COLO668 (cell line): ENCODE measurements around the gene PTPRN2.

ENCODE experiments used
- DNase-seq: peaks from one replicate; lab custom pipeline; 2025; ENCODE audit not compliant: unreplicated experiment; lab: John Stamatoyannopoulos, UW

Gene PTPRN2

DNA sequence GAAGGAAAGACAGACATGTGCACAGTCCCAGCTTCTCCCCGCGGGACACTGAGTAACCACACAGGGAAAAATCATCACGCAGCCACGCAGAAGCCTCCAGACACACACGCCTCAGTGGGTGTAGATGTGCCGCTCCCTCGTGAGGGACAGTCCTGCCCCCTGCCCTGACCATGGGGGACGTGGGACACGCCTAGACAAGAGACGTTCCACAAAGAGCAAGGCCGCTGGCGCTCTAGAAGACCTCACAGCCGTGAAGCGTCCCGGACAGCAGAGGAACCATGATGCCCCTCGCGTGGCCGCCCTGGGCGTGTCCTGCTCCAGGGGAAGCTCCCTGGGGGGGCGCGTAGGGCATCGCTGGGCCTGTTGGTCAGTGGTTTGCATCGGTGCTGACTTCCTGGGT lies 1040.0 kb downstream of the PTPRN2 start:
- no peak for DNase-seq

GRCh38 chr7:157547102-157547501 lies 1040.5 kb downstream of the PTPRN2 start:
- DNase-seq = no peak

DNA sequence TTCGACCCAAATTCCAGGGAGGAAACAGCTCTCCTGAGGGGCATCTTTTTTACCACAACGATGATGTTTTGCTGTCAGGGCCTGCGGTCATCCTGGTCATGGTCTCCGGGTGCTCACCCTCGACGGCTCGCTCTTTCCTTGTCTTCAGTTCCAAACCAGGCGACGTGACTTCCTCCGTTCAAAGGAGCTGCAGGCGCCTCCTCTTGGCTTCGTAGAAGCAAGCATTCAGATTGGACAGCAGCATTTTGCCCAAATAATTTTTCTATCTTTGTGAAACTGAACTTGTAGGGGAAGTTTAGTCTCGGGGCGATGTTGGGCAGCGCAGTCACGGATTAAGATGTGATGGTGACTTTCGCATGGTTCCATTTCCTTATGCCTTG lies 1042.0 kb downstream of the PTPRN2 start:
- no peak for DNase-seq

DNA sequence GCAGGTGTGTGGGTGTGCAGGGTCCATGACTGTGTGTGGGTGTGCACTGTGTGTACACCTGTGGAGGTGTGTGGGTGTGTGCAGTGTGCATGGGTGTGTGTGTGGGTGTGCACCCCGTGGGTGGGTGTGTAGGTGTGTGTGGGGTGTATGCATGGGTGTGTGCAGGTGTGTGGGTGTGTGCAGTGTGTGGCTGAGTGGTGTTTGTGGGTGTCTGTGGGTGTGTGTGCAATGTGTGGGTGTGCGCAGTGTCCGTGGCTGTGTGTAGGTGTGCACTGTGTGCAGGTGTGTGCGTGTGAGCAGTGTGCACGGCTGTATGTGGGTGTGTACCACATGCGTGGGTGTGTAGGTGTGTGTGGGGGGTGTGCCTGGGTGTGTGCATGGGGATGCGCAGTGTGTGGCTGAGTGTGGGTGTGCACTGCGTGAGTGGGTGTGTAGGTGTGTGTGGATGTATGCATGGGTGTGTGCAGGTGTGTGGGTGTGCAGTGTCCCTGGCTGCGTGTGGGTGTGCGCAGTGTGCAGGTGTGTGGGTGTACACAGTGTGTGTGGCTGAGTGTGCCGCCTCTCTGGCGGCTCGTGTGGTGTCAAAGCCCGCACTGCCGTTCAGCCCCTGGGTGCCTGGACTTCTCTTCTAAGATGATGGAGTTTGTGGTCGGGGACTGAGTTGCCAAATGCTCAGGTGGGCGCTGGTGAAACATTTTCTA lies 1042.5 kb downstream of the PTPRN2 start:
- DNase-seq = no peak

DNA sequence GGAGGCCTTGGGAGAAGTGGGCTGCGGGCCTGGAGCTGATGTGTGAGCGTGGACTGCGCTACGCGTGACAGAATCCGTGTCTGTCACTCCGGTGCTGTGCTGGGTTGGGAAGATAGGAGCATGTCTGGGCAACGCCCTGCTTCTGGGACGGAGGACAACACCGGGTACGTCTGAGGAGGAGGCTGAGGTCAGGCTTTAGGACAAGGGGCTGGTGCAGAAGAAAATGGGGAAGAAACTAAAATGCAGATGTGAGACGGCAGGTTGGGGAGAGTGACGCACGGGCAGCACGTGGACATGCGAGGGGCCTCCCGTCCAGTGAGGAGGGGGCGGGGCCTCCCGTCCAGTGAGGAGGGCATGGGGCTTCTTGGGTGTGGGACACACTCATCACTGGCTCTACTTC lies 1043.4 kb downstream of the PTPRN2 start:
- no peak for DNase-seq

GRCh38 chr7:157543791-157544190 lies 1043.8 kb downstream of the PTPRN2 start:
- DNase-seq = no peak

DNA sequence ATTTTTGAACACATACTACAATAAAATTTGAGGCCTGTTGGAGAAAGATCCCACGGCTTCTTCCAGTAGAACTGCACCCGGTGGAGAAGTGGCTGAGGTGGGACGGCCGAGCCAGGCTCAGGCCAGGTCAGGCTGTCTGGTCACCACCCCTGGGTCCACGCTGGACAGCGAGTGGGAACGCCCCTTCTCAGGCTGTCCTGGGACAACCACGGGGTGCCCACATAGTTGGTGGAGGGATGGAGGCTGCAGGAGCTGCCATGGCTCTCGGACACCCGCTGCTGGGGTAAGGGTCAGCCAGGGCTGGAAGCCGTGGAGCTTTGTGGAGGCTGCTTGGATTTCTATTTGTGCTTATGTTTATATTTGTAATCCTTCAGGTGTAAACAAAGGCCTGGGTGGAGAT lies 1044.3 kb downstream of the PTPRN2 start:
- no peak for DNase-seq

GRCh38 chr7:157542068-157543021 lies 1045.3 kb downstream of the PTPRN2 start:
- no peak for DNase-seq

DNA sequence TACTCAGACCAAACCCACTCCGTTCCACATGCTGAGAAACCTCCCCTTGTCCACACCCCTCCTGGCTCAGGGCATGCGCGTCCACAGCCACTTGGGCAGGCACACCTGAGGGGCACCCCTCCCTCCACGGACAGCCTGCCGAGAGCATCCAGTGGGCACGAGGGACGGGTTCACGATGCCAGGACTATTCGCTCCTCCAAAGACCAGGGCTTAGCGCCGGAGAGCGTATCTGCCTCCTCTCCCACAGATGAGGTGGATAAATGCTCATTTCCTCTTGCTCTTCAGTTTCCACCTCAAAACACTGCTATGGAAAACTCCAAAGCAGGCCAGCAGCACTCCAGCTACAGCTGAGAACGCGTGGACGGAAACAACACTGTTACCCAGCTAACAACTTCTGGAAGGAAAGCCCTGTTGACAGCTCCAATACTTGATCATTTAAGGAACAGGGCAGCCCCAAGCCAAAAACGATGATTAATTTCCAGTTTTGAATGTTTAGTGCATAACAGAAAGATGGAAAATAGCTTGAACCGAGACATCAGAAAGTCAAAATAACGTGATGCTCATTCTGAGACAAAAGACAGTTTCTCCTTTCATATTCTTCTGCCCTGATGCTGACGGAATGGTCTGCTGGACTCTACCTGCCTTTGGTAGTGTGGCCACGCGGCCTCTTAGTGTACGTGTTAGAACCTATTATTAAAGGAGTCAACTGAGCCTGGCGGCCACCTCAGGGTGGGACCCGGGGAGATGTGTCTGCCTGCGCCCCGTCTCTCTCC lies 1046.1 kb downstream of the PTPRN2 start:
- DNase-seq = no peak

- DNase-seq = no peak
Measured at GRCh38 chr7:157540606-157541294, 1046.9 kb downstream of the PTPRN2 start.

DNA sequence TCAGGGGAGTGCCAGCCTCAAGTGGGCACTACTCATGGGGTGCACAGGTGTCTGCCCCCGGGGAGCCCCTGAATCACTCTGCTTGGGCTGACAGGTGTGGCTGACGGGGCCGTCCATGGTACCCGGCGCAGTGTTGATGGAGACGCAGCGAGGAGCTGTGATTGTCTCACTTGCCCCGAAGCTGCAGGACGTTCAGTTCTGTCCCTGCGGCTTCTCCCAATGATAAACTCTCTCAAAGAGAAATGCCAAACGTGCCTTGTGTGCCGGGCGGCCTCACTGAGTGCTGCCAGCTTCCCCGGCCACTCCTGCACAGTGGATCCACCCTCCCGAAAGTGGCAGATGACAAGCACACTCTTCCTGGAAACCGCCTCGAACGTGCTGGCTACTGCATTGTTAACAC lies 1047.6 kb downstream of the PTPRN2 start:
- no peak for DNase-seq

- DNase-seq = no peak
Measured at GRCh38 chr7:157539521-157539920, 1048.1 kb downstream of the PTPRN2 start.

GRCh38 chr7:157538735-157539134 lies 1048.9 kb downstream of the PTPRN2 start:
- no peak for DNase-seq

DNA sequence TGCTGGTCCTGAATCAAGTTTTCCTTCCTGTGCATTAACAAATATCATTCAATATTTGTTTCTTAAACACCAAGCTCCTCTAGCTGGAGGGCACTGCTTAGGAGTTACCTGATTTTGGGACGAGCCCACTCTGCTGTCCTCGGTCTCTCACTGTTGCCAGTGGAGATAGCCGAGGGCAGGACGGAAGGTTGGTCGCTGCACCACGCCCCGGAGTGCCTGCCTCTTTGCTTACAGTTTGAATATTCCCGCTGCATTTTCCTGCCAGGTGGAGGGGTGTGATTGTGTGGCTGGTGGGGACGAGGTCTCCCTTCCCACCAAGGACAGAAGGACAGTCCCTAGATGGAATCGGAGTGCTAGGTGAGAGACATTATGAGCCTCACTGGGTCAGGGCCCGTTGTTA lies 1049.3 kb downstream of the PTPRN2 start:
- DNase-seq = no peak

GRCh38 chr7:157537056-157537455 lies 1050.6 kb downstream of the PTPRN2 start:
- no peak for DNase-seq

DNA sequence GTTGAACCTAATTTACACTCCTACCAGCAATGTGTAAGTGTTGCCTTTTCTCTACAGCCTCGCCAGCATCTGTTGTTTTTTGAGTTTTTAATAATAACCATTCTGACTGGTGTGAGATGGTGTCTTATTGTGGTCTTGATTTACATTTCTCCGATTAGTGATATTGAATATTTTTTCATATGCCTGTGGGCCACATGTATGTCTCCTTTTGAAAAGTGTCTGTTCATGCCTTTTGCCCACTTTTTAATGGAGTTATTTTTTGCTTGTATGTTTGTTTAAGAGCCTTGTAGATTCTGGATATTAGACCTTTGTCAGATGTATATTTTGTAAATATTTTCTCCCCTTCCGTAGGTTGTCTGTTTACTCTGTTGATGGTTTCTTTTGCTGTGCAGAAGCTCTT lies 1055.6 kb downstream of the PTPRN2 start:
- no peak for DNase-seq

- no peak for DNase-seq
Measured at GRCh38 chr7:157529768-157530560, 1057.7 kb downstream of the PTPRN2 start.

DNA sequence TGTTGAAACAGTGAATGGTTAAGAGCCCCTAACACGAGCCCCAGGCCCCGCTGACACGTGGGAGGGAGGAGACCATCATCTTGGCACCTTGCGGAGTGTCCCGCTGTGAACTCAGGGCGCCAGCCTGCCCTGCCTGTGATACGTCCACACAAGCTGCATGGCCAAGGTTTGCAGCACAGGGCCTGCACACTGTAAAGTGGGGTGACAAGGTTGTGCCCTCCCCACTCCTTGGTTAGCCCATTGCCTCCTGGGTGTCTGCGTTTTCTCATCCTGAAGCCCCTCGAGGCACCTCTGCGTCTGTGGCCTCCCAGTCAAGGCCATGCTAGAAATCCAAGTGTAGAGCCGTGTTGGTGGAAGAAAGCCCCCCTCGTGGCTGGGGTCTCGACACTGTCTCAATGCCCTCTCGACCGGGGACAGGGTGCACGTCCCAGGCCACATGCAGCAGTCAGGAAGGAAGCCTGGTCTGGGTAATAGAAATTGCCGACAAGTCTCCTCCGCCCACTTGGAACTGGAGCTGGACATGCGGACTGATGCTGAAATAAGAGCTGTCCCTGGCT lies 1058.8 kb downstream of the PTPRN2 start:
- no peak for DNase-seq

DNA sequence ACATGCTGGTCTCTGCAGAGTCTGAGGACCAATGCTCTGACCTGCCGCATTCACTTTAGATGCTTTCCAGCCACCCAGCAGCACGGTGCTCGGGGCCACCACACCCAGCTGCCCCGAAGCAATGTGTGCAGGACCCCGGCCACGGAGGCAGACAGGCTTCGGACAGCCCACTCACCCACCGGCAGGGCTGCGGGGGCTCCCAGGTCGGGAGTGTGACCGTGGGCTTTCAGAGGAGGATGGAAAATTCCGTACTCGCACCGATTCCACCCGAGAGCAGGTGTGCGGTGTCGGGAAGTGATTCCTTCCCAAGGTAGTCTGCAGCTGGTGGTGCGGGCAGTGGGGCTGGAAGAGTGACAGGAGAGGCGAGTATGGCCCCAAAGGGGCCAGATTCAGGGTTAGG lies 1059.9 kb downstream of the PTPRN2 start:
- no peak for DNase-seq
